CD4-positive, alpha-beta T cell treated with Interleukin-2 at 100 ng/mL for 4 hours (primary cell): Measurements from ENCODE around the gene LMX1A.
A peak's percentile ranks its signal among the peaks of the same experiment; 100 is the strongest.

ENCODE experiments used
- DNase-seq: peaks from one replicate; pipeline ENCODE4 v3.0.0-alpha.2; 2020; ENCODE audit warnings: low spot score

Gene LMX1A

DNA sequence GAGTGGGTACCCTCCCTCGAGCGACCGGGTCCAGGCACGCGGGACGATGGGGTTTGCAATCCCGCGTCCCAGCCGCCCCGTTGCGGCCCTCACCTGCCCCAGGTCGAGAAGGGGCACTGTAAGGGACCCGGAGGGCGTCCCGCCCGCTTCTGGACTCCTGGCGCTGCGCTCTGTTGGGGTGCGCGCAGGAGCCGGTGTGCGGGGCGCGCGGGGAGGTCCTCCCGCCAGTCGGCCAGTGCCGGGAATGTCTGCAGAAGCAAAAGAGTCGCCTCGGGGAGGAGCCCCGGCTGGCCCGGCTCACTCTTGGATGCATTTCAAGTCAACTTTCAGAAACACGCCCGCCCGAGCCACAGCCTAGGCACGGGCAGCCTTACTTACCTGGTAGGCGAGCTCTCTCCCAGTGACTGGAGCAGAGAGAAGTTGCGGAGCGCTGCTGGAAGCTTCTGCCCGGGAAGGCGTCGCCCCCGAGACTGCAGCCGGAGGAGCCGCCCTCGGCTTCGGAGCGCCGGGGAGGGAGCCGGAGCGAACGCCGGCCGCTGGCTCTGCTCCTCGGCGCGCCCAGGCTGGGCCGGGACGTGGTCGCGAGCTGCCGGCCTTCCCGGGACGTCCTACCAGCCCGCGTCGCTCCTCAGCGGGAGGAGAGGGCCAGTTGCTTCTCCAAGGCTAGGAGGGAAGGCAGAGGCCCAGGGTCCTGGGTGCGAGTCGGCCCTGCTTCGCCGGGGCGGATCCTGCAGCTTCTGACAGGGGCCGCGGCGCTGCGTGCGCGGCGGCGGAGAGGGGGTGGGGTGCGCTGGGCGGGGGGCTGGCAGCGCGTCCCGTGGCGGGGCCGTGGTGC lies at the start of gene LMX1A:
Gene LMX1A, minus strand, starts transcription at position 739 of the 835 bp plus-strand sequence. CDS start 1,156 bp downstream, outside the sequence.
- no peak for DNase-seq

GRCh38 chr1:165403835-165404482 lies 47.4 kb upstream of the LMX1A start:
- DNase-seq, result peak; percentile 20

- no peak for DNase-seq
Measured at GRCh38 chr1:165402517-165403111, 46.1 kb upstream of the LMX1A start.

DNA sequence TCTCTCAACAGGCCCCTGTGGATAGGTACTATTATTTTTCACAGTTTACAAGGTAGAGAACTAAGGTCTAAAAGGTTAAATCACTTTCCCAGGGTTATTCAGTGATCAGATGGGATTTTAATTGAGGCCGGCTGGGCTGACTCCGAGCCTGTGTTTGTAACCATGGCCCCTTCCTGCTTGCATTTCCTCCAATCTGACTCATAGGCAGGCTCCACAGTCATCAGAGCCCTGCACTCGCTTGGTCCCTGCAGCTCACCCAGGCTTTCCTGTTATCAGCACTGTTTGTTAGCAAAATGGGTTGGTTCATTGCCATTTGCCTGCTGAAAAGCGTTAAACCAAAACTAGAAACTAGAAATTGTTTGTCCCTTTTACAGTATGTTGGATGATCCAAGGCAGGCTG lies 41.4 kb upstream of the LMX1A start:
- DNase-seq, result peak; percentile 22

DNA sequence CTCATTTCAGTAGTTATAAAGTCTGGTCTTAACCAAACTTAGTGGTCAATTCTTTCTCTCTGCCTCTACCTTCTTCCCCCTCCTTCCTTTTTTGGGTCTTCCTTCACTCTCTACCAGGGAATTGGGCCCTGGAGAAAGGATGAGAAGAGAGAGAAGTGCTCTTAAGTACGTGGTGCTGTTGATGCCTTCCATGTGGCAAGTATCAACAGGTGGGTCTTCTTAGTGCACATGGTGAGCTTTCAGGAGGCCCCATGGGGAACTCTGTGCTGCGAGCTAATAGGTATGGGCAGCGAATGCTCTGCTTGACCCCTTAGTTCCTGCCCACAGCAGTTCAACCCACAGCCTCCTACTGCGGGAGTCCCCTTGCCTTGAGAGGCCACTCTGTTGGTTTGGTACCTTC lies 39.4 kb upstream of the LMX1A start:
- DNase-seq, result no peak

- no peak for DNase-seq
Measured at GRCh38 chr1:165395478-165395877, 39.0 kb upstream of the LMX1A start.

DNA sequence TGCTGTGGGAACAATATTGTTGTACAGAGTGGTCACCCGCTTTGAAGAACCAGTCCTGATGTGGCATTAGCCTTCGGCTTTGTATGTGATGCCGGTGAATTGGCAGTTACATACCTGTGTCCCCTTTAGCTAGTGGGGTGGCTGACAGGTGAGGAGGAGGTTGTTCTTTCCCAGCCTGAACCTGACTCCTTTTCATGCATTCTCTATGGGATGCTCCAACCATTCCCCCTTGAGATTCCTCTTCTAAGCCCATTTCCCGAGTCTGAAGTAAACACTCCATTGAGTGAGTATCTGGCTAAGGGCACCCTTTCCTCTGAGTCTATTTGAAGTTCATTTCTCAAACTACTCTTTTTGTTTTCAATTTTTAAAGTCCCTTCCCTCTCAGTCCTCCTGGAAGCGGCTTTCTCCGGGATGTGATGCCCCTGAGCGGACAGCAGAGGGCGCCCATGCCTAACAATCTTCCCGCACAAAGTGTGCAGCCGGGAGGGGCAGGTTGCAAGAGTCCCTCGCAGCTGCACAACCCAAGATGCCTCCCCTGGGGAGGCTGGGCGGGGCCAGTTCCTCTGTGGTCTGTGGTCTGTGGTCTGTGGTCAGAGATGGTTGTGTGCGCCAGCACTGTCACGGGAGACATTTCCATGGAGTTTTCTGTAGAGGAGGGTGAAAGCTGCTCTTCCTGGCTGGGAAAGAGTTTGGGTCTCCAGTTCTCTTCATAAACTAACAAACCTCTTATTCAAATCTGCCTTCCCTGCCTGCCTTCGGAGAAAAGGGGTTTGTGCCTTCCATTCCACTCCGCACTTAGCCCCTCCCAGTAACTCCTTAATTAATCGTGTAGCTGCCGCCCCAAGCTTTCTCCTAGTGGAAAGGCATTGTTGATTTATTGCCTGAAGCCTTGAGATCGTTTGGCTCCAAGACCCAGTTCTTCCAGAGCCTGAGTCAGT lies 36.4 kb upstream of the LMX1A start:
- DNase-seq, result peak; percentile 93

- DNase-seq, result no peak
Measured at GRCh38 chr1:165389609-165390008, 33.1 kb upstream of the LMX1A start.

DNA sequence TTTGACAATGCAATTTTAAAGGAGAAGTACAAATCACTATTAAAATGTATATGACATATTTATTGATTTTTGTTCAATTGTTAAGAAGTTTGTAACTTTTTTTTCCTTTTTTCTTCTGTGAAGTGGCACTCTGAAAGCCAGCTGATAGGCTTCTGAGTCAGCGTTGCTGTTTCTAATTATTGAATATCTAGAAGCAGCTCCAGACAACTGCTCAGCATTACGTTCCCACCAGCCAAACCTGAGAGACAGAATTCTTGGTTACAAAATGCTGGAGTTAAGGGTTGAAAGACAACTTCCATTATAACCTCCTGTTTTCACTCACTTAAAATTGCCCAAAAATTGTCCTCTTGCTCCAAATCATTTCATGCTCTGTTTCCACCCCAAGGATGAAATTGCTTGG lies 31.4 kb upstream of the LMX1A start:
- no peak for DNase-seq

DNA sequence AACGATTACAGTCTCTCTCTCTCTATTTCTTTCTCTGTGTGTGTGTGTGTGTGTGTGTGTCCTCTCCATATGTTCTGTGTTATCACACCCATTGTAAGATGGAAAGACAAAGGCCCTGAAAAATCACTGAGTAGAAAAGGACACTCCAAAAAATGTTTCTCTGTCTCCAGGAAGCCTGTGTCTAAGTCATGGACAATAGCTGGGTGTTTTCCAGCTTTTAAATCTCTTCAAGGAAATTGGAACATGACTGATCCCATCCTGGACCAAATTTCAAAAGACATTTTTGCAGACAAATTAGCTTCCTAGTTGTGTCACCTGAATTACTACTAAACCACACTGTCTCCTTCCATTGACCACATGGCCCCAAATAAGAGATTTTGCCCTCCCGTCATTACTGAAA lies 31.0 kb upstream of the LMX1A start:
- DNase-seq, result no peak

GRCh38 chr1:165383599-165384405 lies 27.3 kb upstream of the LMX1A start:
- DNase-seq, result no peak

GRCh38 chr1:165383067-165383466 lies 26.6 kb upstream of the LMX1A start:
- no peak for DNase-seq

DNA sequence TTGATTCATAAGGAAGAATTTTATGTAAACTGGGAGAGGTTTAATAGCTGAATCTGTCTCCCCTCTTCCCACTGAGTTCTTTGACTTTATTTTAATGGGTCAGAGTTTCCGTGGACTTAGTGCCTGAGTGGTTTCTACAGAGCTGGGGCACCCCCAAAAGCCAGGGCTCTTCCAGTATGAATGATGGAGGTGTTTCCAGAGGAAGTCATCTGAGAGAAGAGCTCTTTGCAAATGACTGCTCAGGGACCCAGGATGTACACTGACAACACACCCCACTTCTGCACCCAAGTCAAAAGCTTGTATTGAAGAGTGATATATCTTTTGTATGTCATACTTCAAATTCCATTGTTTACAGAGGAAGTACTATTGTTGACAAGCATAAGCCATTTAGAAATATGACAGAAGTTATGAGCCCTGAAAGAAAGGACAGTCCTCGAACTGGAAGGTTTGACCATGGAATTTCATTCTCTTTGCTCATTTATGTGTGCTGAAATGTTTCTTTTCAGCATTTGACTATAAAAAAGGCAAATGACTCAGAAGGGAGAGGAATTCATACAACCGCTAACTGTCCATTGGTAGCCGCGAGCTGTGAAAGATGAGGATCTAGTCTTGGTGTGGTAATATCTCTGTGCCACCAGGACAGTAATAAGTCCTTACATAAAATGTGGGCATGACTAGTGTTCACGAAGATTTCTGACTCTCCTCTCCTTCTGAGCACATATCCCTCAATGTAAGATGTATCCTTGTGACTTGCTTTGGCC lies 25.4 kb upstream of the LMX1A start:
- DNase-seq, result no peak

GRCh38 chr1:165376811-165377311 lies 20.3 kb upstream of the LMX1A start:
- DNase-seq, result no peak

DNA sequence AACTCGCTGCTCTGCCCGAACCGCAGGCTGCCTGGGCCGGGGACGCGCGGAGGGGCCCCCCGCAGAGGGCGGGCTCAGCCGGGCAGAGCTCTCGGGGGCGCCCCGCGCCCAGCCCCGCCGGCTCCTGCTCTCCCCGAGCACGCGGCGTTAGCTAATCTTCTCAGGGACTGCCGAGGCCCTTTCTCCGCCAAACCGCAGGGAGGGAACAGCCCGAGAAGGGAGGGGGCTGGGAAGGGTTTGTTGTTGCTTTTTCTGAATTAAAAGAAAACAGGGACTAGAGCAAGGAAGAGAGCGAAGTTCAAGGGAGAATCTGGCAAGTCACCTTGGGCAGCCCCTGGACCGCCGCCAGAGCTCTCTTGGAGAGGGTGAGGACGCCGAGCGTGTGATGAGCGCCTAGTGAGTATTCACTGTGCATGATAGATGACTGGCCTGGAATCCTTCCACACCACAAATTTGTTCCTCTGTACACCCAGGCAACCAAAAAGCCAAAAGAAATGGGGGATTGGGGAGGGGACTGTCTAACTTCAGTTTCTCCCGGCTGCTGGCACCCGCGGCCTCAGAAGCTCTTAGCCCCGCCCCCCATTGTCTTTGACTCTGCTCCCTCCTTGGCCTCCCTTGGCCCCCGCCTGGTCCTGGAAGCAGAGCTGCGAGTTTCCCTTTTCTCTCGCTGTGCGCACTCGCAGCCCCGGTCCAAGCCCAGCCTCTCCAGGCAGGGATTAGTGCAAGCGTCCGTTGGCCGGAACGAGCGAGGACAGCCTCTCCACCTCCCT lies 19.7 kb upstream of the LMX1A start:
- peak; percentile 11 for DNase-seq

- no peak for DNase-seq
Measured at GRCh38 chr1:165375623-165376022, 19.1 kb upstream of the LMX1A start.

DNA sequence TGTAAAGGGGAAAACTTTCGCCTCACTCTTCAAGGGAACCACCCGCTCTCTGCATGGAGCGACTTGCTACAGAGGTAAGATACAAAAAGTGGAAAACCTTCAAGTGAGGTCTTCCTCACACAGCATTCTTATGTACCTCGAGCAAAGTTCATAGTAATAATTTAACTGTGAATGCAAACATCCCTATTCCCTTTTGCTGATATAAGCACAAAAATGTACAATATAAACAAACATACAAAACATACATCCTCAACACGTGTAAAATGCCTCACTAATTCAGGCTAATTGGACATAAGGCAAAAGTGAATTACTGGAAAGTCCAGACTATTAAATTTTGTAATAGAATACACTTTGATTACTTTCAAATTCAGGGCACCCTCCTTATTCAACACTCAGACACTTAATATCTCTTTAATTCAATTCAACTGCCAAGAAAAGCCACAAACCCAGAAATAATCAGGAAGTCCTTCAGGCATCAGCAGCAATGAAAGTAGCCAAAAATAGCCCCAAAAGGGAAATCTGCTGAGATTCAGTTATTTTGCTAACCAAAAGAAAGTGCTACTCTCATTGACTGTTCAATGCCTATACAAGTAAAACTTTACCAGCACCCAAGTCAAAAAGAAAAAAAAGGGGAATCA lies 15.2 kb upstream of the LMX1A start:
- DNase-seq, result no peak

- peak; percentile 52 for DNase-seq
Measured at GRCh38 chr1:165369255-165369848, 12.8 kb upstream of the LMX1A start.
